ENCODE results near the gene PODXL. TPM values are rescaled to one million over a fixed set of nuclear protein-coding genes. Genes with fewer than 3 reads are reported as not detected.

PODXL gene
- total RNA-seq, 2 donors from 2014 or later, result 0.18 to 1.3 TPM

- ATAC-seq (no peak), DNase-seq (ENCODE audit: low spot score in 2 of 2) (no peak)
- H3K27ac Mint-ChIP-seq, result no peak overlapping the region
- H3K36me3 Mint-ChIP-seq, result no peaks in the 10 kb centered on the region
- H3K9me3 Mint-ChIP-seq, result no peaks in the 10 kb centered on the region
These were observed 8.8 kb downstream of the PODXL start for GRCh38 chr7:131547589-131547988.

- H3K36me3 Mint-ChIP-seq, result no peaks in the 10 kb centered on the region
These were observed 9.8 kb downstream of the PODXL start for GRCh38 chr7:131546583-131547141.

GRCh38 chr7:131546126-131546525 lies 10.3 kb downstream of the PODXL start:
- no peaks in the 10 kb centered on the region for H3K36me3 Mint-ChIP-seq
- H3K9me3 Mint-ChIP-seq, result no peaks in the 10 kb centered on the region
- ATAC-seq (peak in 1 of 2 donors; percentile 39), DNase-seq (ENCODE audit: low spot score in 2 of 2) (no peak)
- no peak overlapping the region for H3K27ac Mint-ChIP-seq

More at GRCh38 chr7:131546583-131547141, 9.8 kb downstream of the PODXL start:
- DNase-seq (ENCODE audit: low spot score in 2 of 2) (peak in 1 of 2 donors; percentile 76), ATAC-seq (peak in 1 of 2 donors; percentile 70)
- Mint-ChIP-seq H3K27ac (no peak overlapping the region), H3K9me3 (no peaks in the 10 kb centered on the region)

- H3K27ac Mint-ChIP-seq, result peak overlapping the region in 1 of 2 donors; percentile 7
- ATAC-seq (no peak), DNase-seq (ENCODE audit: low spot score in 2 of 2) (no peak)
- no peaks in the 10 kb centered on the region for H3K9me3 Mint-ChIP-seq
- no peaks in the 10 kb centered on the region for H3K36me3 Mint-ChIP-seq
These were observed 11.8 kb downstream of the PODXL start for GRCh38 chr7:131544449-131545301.

GRCh38 chr7:131544021-131544420 lies 12.4 kb downstream of the PODXL start:
- Mint-ChIP-seq H3K27ac (no peak overlapping the region), H3K9me3 (no peaks in the 10 kb centered on the region), H3K36me3 (no peaks in the 10 kb centered on the region)
- DNase-seq (ENCODE audit: low spot score in 2 of 2) (no peak), ATAC-seq (no peak)

- no peak overlapping the region for H3K27ac Mint-ChIP-seq
- ATAC-seq (no peak), DNase-seq (ENCODE audit: low spot score in 2 of 2) (no peak)
- H3K36me3 Mint-ChIP-seq, result no peaks in the 10 kb centered on the region
- H3K9me3 Mint-ChIP-seq, result no peaks in the 10 kb centered on the region
These were observed 13.1 kb downstream of the PODXL start for GRCh38 chr7:131543298-131543697.

GRCh38 chr7:131540491-131541162 lies 15.8 kb downstream of the PODXL start:
- H3K27ac Mint-ChIP-seq, result no peak overlapping the region
- DNase-seq (ENCODE audit: low spot score in 2 of 2) (no peak), ATAC-seq (no peak)
- no peaks in the 10 kb centered on the region for H3K36me3 Mint-ChIP-seq
- H3K9me3 Mint-ChIP-seq, result no peaks in the 10 kb centered on the region

GRCh38 chr7:131538813-131539179 lies 17.6 kb downstream of the PODXL start:
- H3K27ac Mint-ChIP-seq, result no peak overlapping the region
- H3K36me3 Mint-ChIP-seq, result no peaks in the 10 kb centered on the region
- DNase-seq (ENCODE audit: low spot score in 2 of 2), result no peak
- H3K9me3 Mint-ChIP-seq, result no peaks in the 10 kb centered on the region
- no peak for ATAC-seq

- DNase-seq (ENCODE audit: low spot score in 2 of 2) (no peak), ATAC-seq (no peak)
- Mint-ChIP-seq H3K9me3 (no peaks in the 10 kb centered on the region), H3K27ac (no peak overlapping the region), H3K36me3 (no peaks in the 10 kb centered on the region)
These were observed 18.2 kb downstream of the PODXL start for GRCh38 chr7:131538071-131538812.

- H3K27ac Mint-ChIP-seq, result no peak overlapping the region
These were observed 18.9 kb downstream of the PODXL start for GRCh38 chr7:131537571-131537978.

GRCh38 chr7:131536361-131536849 lies 20.0 kb downstream of the PODXL start:
- ATAC-seq (no peak), DNase-seq (ENCODE audit: low spot score in 2 of 2) (no peak)
- Mint-ChIP-seq H3K9me3 (no peaks in the 10 kb centered on the region), H3K36me3 (no peaks in the 10 kb centered on the region), H3K27ac (no peak overlapping the region)

More at GRCh38 chr7:131537571-131537978, 18.9 kb downstream of the PODXL start:
- Mint-ChIP-seq H3K36me3 (no peaks in the 10 kb centered on the region), H3K9me3 (no peaks in the 10 kb centered on the region)
- no peak for DNase-seq (ENCODE audit: low spot score in 2 of 2)
- no peak for ATAC-seq

GRCh38 chr7:131533566-131534561 lies 22.6 kb downstream of the PODXL start:
- Mint-ChIP-seq H3K9me3 (no peaks in the 10 kb centered on the region), H3K27ac (no peak overlapping the region), H3K36me3 (no peaks in the 10 kb centered on the region)
- DNase-seq (ENCODE audit: low spot score in 2 of 2) (no peak), ATAC-seq (no peak)

GRCh38 chr7:131533151-131533559 lies 23.3 kb downstream of the PODXL start:
- DNase-seq (ENCODE audit: low spot score in 2 of 2) (no peak), ATAC-seq (no peak)
- Mint-ChIP-seq H3K9me3 (no peaks in the 10 kb centered on the region), H3K36me3 (no peaks in the 10 kb centered on the region), H3K27ac (no peak overlapping the region)

- ATAC-seq (no peak), DNase-seq (ENCODE audit: low spot score in 2 of 2) (no peak)
- Mint-ChIP-seq H3K27ac (no peak overlapping the region), H3K36me3 (no peaks in the 10 kb centered on the region), H3K9me3 (no peaks in the 10 kb centered on the region)
These were observed 23.8 kb downstream of the PODXL start for GRCh38 chr7:131532570-131533091.

GRCh38 chr7:131530137-131530536 lies 26.3 kb downstream of the PODXL start:
- no peak overlapping the region for H3K27ac Mint-ChIP-seq
- no peak for ATAC-seq
- no peaks in the 10 kb centered on the region for H3K9me3 Mint-ChIP-seq
- H3K36me3 Mint-ChIP-seq, result no peaks in the 10 kb centered on the region
- no peak for DNase-seq (ENCODE audit: low spot score in 2 of 2)

Measured in activated naive CD4-positive, alpha-beta T cell treated with anti-CD3 and anti-CD28 coated beads, Interleukin-2, amount 50 U/mL, for 72 hours (primary cell).